M059J (cell line): Measurements from ENCODE around the gene CBS. TPM values are rescaled to one million over a fixed set of nuclear protein-coding genes. Genes with fewer than 3 reads are reported as not detected.
"Not testable (repeated sequence)": the region's sequence is repeated elsewhere in the genome, so short reads cannot be mapped to it uniquely, and the experiment has no call there.

Source experiments
- DNase-seq: peaks from one replicate; pipeline ENCODE4 v3.0.0-alpha.2; 2012; ENCODE audit warnings: low read depth
- total RNA-seq: library from RNA; depleted of rRNA; stranded (reverse); fragments of >200 nt; shearing (Covaris generic); gene quantifications from 2 replicates; pipeline ENCODE4 v1.2.3, GENCODE V29; 2014; rRNA removed

CBS gene
- total RNA-seq, 1 experiment from 2014 or later = 6.3 TPM

GRCh38 chr21:43025636-43026180 lies 49.9 kb downstream of the CBS start:
- peak; percentile 67 for DNase-seq

- DNase-seq = no peak
Observed at GRCh38 chr21:43024439-43025136, 51.0 kb downstream of the CBS start.

GRCh38 chr21:43023175-43023574 lies 52.5 kb downstream of the CBS start:
- DNase-seq = no peak

GRCh38 chr21:43021756-43022600 lies 53.7 kb downstream of the CBS start:
- DNase-seq = no peak

- DNase-seq = no peak
Observed at GRCh38 chr21:43021191-43021590, 54.4 kb downstream of the CBS start.

- DNase-seq = no peak
Observed at GRCh38 chr21:43020771-43021170, 54.9 kb downstream of the CBS start.

- no peak for DNase-seq
Observed at GRCh38 chr21:43020177-43020576, 55.5 kb downstream of the CBS start.

- no peak for DNase-seq
Observed at GRCh38 chr21:43018519-43018918, 57.1 kb downstream of the CBS start.

GRCh38 chr21:43016728-43017127 lies 58.9 kb downstream of the CBS start:
- no peak for DNase-seq

- no peak for DNase-seq
Observed at GRCh38 chr21:43015906-43016540, 59.6 kb downstream of the CBS start.

GRCh38 chr21:43012596-43012995 lies 63.0 kb downstream of the CBS start:
- peak; percentile 55 for DNase-seq

GRCh38 chr21:43006874-43007208 lies 68.8 kb downstream of the CBS start:
- DNase-seq = no peak

- DNase-seq = not testable (repeated sequence)
Observed at GRCh38 chr21:43006051-43006873, 69.4 kb downstream of the CBS start.

GRCh38 chr21:43005635-43006034 lies 70.0 kb downstream of the CBS start:
- DNase-seq = no peak

GRCh38 chr21:43004926-43005325 lies 70.7 kb downstream of the CBS start:
- DNase-seq = no peak

Other genes starting within 250 kb of the CBS start
- 12.0 and 21.0 TPM in 2 replicates for gene WDR4, start 196.3 kb downstream of the CBS start, total RNA-seq
- gene NDUFV3, start 182.5 kb downstream of the CBS start, total RNA-seq = 37.9 and 60.5 TPM in 2 replicates
- 0.05 TPM in 1 of 2 replicates, not detected in the other for gene ERVH48-1, start 150.2 kb downstream of the CBS start, total RNA-seq
- gene PKNOX1, start 101.3 kb downstream of the CBS start, total RNA-seq = 25.4 and 38.2 TPM in 2 replicates
- gene U2AF1, start 31.7 kb upstream of the CBS start, total RNA-seq = 33.9 and 42.1 TPM in 2 replicates
- not detected in 2 replicates for gene CRYAA, start 93.2 kb upstream of the CBS start, total RNA-seq